NT2/D1 (cell line): ENCODE results near the gene MAML3.

Source experiments
- SUZ12 ChIP-seq: IDR thresholded peaks from 2 replicates; pipeline ENCODE4 v1.6.1; 2011; ENCODE audit not compliant: insufficient read length, insufficient read depth; ENCODE audit errors: extremely low read depth
- YY1 ChIP-seq: IDR thresholded peaks from 2 replicates; pipeline ENCODE4 v1.6.1; 2011; ENCODE audit not compliant: insufficient read length, insufficient read depth

GRCh38 chr4:139907001-139907809 lies 246.8 kb downstream of the MAML3 start:
- TF ChIP-seq SUZ12 (no peak), YY1 (no peak)
